Peyer's patch (tissue), 4 donors: ENCODE results near the gene ASCC1.

Source experiments
- CTCF ChIP-seq, 6 experiments: fragments of 450-650 bp in 4 of 6; fragments of 200-600 bp in 2 of 6; sonication (generic) in 1 of 6; IDR thresholded peaks; one replicate each; pipeline ENCODE4 v1.5.1; 2017 to 2019; ENCODE audit warnings: antibody characterized with exemption in 6 of 6, mild to moderate bottlenecking in 3 of 6, moderate library complexity in 1 of 6
- POLR2A ChIP-seq, 2 donors: fragments of 450-650 bp; IDR thresholded peaks; one replicate each; pipeline ENCODE4 v1.5.1; 2017; ENCODE audit warnings: antibody characterized with exemption in 2 of 2, mild to moderate bottlenecking in 2 of 2, moderate library complexity in 2 of 2

DNA sequence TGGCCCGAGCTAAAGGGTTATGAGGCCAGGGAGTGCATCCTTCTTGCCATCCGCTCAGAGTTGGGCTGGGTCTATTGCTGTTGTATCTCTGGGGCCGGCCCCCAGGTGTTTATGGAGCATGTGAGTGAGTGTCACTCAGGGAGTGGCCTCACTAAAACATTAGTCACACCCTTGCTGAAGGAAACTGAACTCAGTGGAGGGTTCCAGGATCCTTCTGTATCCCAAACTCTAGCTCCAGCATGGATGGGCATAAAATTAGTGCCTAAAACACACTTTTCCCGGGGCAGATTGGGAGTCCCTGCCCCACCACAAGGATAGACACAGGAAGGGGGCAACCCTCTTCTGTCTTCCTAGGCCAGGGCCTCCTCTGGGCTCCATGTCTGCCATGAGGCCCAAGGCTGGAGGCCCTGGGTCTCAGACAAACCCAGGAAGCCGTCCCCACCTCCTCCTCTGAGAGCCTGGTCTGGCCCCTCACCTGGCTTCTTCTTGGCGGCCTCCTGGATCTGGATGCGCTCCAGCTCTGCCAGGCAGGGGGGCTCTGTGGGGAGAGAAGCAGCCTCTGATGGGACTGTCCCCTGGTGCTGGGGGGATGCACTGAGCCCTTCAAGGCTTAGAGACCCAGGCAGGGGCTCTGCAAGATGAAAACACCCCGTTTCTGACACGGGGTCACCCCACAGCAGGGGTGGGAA lies 152.2 kb downstream of the ASCC1 start:
- TF ChIP-seq POLR2A (IDR thresholded peaks at IDR 0.05) = no peak
- TF ChIP-seq CTCF (IDR thresholded peaks at IDR 0.05) = no peak
